ENCODE measurements around the gene CLIC5.

CLIC5 gene

GRCh38 chr6:45922728-45923351, 92.8 kb downstream of the CLIC5 start:
- DNase-seq, result no peak

GRCh38 chr6:45921691-45922281, 93.9 kb downstream of the CLIC5 start:
- no peak for DNase-seq

DNA sequence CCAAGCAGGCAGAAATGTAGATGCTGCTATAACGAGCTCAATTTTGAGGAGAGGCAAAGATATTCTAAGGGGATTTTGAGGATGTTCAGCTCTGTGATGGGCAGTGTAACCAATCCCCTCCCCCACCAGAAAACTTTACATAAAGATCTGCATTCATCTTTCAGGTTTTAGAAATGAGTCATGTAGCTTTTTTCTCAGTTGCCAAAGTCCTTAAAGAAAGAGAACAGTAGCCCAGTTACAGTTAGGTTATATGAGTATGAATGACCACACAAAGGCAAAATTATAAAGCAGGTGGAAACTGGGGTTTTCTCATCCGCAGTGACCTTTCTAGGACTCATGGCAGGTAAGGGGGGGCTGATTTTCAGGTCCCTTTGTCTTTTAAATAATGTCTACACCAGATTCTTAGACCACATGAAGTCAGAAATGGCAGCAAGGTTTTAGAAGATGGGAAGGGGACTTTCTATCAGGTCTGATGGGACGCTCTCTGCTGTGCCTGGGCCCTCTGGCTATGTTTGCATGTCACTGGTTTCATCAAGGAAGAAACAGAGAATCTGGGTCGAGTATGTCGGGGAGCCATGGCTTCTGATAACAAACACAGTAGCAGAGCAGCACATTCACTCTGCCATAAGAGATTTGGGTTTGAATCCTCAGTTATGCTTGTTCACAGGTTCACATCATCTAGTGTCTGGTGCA, 94.7 kb downstream of the CLIC5 start:
- DNase-seq, result no peak

DNA sequence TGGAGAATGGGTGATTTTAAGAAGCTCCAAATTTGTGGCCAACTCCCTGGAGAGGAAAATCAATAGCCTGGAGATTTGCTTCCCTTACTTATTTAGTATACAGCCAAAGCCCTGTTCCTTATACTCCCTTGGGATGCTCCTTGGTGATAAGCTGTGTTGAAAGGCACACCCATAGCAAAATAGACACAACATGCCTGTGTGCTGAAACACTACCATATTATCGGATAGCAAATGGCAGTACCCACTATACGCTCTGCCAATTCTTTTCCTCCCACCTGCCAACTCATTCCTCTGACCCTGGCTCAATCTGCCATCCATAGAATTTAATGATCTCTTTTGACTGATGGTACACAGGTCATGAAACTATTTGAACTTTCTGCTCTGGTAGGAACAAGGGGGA, 98.2 kb downstream of the CLIC5 start:
- DNase-seq, result no peak

DNA sequence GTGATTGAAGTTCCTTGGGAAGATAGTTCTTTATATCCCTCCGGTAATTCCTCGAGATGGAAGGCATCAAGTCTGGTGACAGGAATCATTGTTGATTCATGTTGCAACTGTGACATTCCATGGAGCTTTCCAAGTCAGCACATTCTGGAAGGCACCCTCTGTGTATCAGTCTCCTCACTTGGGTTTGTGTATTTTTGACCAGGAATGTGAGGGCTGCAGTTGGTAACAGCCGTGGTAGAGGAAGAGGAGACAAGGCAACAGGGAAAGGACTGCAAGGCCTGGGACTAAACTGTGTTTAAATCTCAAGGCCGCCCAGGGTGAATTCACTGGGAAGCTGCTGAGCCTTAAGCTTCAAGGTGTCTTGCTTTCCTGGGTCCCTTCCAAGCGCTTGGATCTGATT, 99.0 kb downstream of the CLIC5 start:
- no peak for DNase-seq

- DNase-seq, result no peak
Measured at GRCh38 chr6:45915780-45916468, 99.7 kb downstream of the CLIC5 start.

DNA sequence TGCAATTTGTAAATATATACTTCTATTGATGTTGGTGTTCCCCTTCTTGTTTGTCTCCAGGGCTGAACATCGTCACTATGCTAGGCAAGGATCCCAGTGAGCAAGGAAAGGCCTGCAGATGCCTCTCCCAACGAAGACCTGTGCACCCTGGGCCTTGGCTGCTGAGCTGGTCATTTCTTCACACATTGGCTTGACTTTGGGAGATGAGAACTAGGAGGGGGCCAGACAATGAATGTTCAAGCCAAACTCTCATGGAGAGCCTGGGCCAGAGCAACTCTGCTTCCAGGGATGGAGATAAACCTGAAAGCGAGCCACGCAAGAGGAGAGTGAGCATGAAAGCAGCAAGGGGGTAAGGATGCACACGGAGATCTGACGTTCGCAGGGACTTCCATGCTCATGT, 104.0 kb downstream of the CLIC5 start:
- no peak for DNase-seq

GRCh38 chr6:45903959-45904358, 111.7 kb downstream of the CLIC5 start:
- no peak for DNase-seq

DNA sequence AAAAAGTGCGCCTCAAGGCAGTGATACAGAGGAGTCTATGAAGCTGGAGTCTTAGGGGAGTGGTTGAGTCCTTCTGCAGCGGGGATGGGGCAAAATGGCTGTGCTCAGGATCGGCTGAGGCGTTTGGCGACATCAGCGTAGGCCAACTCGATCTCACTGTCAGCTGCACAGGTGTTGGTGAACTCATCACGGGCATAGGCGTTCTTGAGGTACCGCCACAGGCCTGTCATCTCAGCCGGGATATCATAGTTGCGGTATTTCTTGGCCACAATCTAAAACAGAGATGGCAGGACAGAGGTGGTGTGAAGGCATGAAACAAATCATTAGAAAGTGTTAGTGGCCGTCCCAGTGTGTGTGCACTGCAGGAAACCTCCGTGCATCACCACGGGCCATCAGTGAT, 112.7 kb downstream of the CLIC5 start:
- DNase-seq, result no peak

GRCh38 chr6:45901767-45902650, 113.7 kb downstream of the CLIC5 start:
- no peak for DNase-seq

DNA sequence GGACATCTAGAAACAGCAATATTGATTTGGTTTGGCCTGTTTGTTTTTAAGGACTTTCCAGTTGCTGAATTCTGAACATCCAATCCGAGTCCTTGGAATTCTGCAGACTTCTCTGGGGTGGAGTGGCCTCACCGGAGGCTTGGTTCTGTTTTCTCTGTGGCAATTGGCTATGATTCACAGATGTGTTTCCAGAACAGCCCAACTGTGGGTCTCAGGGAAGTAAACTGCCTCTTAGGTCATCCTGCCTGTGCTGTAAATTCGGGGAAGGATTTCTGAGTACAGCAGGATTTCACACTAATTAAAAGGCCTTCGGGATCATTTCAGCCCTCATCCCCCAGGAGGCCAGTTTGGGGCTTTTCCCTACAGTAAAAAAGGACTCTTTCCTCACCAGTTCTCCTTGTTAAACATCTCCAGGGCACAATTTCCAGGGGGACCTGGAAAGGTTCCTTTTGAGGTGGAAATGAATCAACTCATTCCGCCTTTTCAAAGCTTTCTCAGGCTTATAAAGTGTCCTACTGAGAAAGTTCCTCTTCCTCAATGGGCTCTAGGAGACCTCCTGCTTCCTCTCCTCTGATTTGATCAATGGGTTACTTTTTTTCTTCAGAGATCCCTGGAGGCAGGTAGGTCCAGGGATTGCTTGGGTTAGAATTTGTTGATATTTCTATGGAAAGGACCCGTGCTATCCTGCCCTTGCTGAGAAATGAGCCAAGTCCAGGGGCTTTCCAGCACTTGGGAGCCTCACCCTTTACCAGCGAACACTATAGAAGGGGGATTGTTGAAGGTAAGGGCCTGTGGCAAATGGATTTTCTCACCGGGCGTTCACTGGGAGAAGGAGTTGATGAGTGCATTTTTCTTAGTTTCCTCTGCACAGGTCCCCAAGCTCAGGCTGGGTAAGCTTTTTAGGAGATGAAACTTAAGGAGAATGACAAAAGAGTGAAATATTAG, 114.6 kb downstream of the CLIC5 start:
- DNase-seq, result no peak

- no peak for DNase-seq
Measured at GRCh38 chr6:45899683-45899946, 116.0 kb downstream of the CLIC5 start.

GRCh38 chr6:45898941-45899682, 116.5 kb downstream of the CLIC5 start:
- DNase-seq, result no peak

- DNase-seq, result no peak
Measured at GRCh38 chr6:45896783-45897441, 118.7 kb downstream of the CLIC5 start.

GRCh38 chr6:45895569-45895968, 120.1 kb downstream of the CLIC5 start:
- no peak for DNase-seq

- no peak for DNase-seq
Measured at GRCh38 chr6:45892696-45893245, 122.9 kb downstream of the CLIC5 start.

DNA sequence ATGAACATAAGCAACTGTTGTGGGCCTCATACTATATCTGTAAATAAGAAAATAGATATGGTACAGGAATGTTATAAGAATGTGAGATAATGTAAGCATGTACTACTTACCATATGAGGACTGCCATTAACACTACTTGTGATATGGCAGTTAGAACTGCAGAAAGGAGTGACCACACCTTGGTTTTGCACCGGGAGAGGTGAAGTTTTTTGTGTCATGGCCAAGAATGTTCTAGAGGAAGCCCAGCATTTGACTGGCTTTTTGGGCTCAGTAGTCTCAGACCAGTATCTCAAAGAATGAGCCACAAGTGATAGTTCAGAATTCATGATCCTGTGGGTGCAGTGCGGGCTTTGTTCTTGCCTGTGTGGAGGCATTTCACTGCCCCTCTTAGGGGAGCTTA, 123.5 kb downstream of the CLIC5 start:
- no peak for DNase-seq

DNA sequence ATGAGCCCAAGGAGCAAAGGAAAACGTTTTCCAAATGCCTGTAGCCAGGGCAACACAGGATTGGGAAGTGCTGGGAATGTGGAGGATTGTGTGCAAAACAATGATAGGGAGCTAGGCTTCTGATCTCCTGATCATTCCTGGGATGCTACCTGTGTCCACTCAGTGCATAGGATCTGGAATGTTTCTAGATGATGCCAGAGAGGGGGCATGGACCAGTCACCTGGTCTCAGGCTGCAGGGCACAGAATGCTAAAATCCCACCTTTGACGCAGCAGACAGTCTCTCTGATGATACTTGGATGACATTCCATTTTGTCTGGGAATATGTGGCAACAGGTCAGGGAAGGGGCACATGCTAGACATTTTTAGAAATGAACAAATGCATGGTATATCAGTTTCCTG, 128.9 kb downstream of the CLIC5 start:
- DNase-seq, result no peak

GRCh38 chr6:45884336-45884735, 131.3 kb downstream of the CLIC5 start:
- no peak for DNase-seq

- DNase-seq, result no peak
Measured at GRCh38 chr6:45882671-45883070, 133.0 kb downstream of the CLIC5 start.

Data from SIG-M5 (cell line).